ENCODE data around the gene CA10. TPM values are rescaled to one million over a fixed set of nuclear protein-coding genes. Genes with fewer than 3 reads are reported as not detected.

CA10 gene
- total RNA-seq, 2 donors from 2014 or later: 0.26 TPM; not detected in 1

- intact Hi-C loops (cut with DNase I): no loop called here
- 78% methylated on average over 1 of the region's 1 CpG; no CpG with 5 or more reads in 1 of the 2 donors for WGBS, 2 donors
Measured at GRCh38 chr17:51613255-51613654, 545.3 kb downstream of the CA10 start.

GRCh38 chr17:51612692-51613091 lies 545.8 kb downstream of the CA10 start:
- DNase-seq (no peak), ATAC-seq (no peak)
- intact Hi-C loops (cut with DNase I): no loop called here
- WGBS, 2 donors: 78% methylated on average over 3 of the region's 3 CpGs
- no peaks in the 10 kb centered on the region for H3K36me3 ChIP-seq (replicated peaks in 1 of 2; ENCODE audit: insufficient read depth in 1 of 2, low read depth in 2 of 2)
- no peaks in the 10 kb centered on the region for H3K27me3 ChIP-seq
- H3K4me1 ChIP-seq: no peaks in the 10 kb centered on the region
- TF ChIP-seq POLR2A (IDR thresholded peaks at IDR 0.05): no peak
- TF ChIP-seq, protein P1, sequence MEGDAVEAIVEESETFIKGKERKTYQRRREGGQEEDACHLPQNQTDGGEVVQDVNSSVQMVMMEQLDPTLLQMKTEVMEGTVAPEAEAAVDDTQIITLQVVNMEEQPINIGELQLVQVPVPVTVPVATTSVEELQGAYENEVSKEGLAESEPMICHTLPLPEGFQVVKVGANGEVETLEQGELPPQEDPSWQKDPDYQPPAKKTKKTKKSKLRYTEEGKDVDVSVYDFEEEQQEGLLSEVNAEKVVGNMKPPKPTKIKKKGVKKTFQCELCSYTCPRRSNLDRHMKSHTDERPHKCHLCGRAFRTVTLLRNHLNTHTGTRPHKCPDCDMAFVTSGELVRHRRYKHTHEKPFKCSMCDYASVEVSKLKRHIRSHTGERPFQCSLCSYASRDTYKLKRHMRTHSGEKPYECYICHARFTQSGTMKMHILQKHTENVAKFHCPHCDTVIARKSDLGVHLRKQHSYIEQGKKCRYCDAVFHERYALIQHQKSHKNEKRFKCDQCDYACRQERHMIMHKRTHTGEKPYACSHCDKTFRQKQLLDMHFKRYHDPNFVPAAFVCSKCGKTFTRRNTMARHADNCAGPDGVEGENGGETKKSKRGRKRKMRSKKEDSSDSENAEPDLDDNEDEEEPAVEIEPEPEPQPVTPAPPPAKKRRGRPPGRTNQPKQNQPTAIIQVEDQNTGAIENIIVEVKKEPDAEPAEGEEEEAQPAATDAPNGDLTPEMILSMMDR (IDR thresholded peaks at IDR 0.05): no peak
- no peaks in the 10 kb centered on the region for H3K9me3 ChIP-seq
- H3K27ac ChIP-seq: no peak overlapping the region
- H3K4me3 ChIP-seq: no peak overlapping the region

More at GRCh38 chr17:51613255-51613654, 545.3 kb downstream of the CA10 start:
- TF ChIP-seq, protein P1 (IDR thresholded peaks at IDR 0.05): no peak
- TF ChIP-seq POLR2A (IDR thresholded peaks at IDR 0.05): no peak
- Histone ChIP-seq H3K9me3 (no peaks in the 10 kb centered on the region), H3K4me1 (no peaks in the 10 kb centered on the region), H3K4me3 (no peak overlapping the region), H3K27me3 (no peaks in the 10 kb centered on the region), H3K36me3 (replicated peaks in 1 of 2; ENCODE audit: insufficient read depth in 1 of 2, low read depth in 2 of 2) (no peaks in the 10 kb centered on the region), H3K27ac (no peak overlapping the region)
- no peak for ATAC-seq
- no peak for DNase-seq

DNA sequence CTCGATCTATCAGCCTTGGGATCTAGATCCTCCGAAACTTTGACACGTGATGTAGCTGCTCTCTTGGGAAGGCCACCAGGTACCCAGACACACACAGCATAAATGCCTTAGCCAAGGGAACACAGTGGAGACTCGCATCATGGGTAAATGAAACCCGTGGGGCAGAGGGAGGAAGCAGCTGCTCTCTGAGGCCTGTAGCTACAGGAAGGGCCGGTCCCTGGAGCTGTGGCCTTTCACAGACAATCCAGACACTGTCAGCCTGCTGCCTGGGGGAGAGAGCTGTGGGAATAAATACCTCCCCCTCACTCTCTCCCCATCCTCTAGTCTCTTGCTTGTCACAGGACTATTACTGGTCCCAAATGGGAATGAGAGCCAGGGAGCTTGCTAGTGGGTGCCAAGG lies 546.9 kb downstream of the CA10 start:
- intact Hi-C loops (cut with DNase I): no loop called here
- Histone ChIP-seq H3K27ac (no peak overlapping the region), H3K4me1 (no peaks in the 10 kb centered on the region), H3K27me3 (no peaks in the 10 kb centered on the region), H3K36me3 (replicated peaks in 1 of 2; ENCODE audit: insufficient read depth in 1 of 2, low read depth in 2 of 2) (no peaks in the 10 kb centered on the region), H3K4me3 (no peak overlapping the region), H3K9me3 (no peaks in the 10 kb centered on the region)
- TF ChIP-seq POLR2A (IDR thresholded peaks at IDR 0.05): no peak
- TF ChIP-seq, protein P1 (IDR thresholded peaks at IDR 0.05): no peak
- DNase-seq: no peak
- no peak for ATAC-seq
- WGBS, 2 donors: 71% methylated on average over 6 of the region's 6 CpGs

GRCh38 chr17:51610834-51611233 lies 547.7 kb downstream of the CA10 start:
- Histone ChIP-seq H3K9me3 (no peaks in the 10 kb centered on the region), H3K4me3 (no peak overlapping the region), H3K27me3 (no peaks in the 10 kb centered on the region), H3K4me1 (no peaks in the 10 kb centered on the region), H3K36me3 (replicated peaks in 1 of 2; ENCODE audit: insufficient read depth in 1 of 2, low read depth in 2 of 2) (no peaks in the 10 kb centered on the region), H3K27ac (no peak overlapping the region)
- TF ChIP-seq, protein P1 (IDR thresholded peaks at IDR 0.05): no peak
- TF ChIP-seq POLR2A (IDR thresholded peaks at IDR 0.05): no peak
- 56 to 61% methylated on average over 5 of the region's 5 CpGs for WGBS, 2 donors
- DNase-seq (no peak), ATAC-seq (no peak)
- intact Hi-C loops (cut with DNase I): no loop called here

DNA sequence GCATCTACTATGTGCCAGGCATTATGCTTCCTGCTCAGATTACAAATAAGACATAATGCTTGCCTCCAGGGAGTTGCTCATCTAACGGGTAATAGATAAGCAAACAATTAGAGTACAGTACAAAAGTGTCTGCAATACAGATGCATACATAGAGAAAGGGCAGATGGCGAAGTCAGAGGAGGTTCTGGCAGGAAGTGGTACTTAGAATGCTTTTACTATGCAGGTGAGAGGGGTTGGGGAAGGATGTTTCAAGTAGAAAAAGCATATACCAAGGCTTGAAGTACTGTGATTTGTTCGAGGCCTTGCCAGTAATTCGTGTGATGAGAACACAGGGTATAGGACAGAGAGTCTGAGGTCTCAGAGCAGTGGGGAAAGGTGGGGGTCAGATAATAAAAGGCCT lies 548.4 kb downstream of the CA10 start:
- Histone ChIP-seq H3K4me1 (no peaks in the 10 kb centered on the region), H3K4me3 (no peak overlapping the region), H3K27ac (no peak overlapping the region), H3K36me3 (replicated peaks in 1 of 2; ENCODE audit: insufficient read depth in 1 of 2, low read depth in 2 of 2) (no peaks in the 10 kb centered on the region), H3K27me3 (no peaks in the 10 kb centered on the region), H3K9me3 (no peaks in the 10 kb centered on the region)
- ATAC-seq (no peak), DNase-seq (no peak)
- WGBS, 2 donors: 74 to 76% methylated on average over 4 of the region's 4 CpGs
- intact Hi-C loops (cut with DNase I): no loop called here
- TF ChIP-seq POLR2A (IDR thresholded peaks at IDR 0.05): no peak
- TF ChIP-seq, protein P1 (IDR thresholded peaks at IDR 0.05): no peak
